ENCODE data around the gene COL19A1. TPM values are rescaled to one million over a fixed set of nuclear protein-coding genes. Genes with fewer than 3 reads are reported as not detected.

Gene COL19A1
- total and polyA plus RNA-seq, 9 of the 15 experiments (the other 6 are each of a cell fraction or from before 2014, with no cell fraction given), result not detected

GRCh38 chr6:70257768-70258273 lies 391.5 kb downstream of the COL19A1 start (continued):
- TF ChIP-seq TFAP4 (CRISPR knock-in tag; IDR thresholded peaks at IDR 0.05; ENCODE audit: borderline replicate concordance), result no peak
- TF ChIP-seq ZKSCAN8 (CRISPR knock-in tag; IDR thresholded peaks at IDR 0.05), result no peak
- no peak for TF ChIP-seq ZBTB40 (IDR thresholded peaks at IDR 0.05)
- no peak for TF ChIP-seq ZBTB40 (CRISPR knock-in tag; IDR thresholded peaks at IDR 0.05)
- no peak for TF ChIP-seq TOE1 (IDR thresholded peaks at IDR 0.05; ENCODE audit: borderline replicate concordance)
- no peak for TF ChIP-seq TOE1 (CRISPR knock-in tag; IDR thresholded peaks at IDR 0.05; ENCODE audit: borderline replicate concordance, low read depth)
- no peak for TF ChIP-seq RAD51 (IDR thresholded peaks at IDR 0.05; ENCODE audit: borderline replicate concordance, low read depth)
- TF ChIP-seq ZNF253 (CRISPR knock-in tag; conservative IDR thresholded peaks at IDR 0.05), result no peak
- no peak for TF ChIP-seq PRMT5 (CRISPR knock-in tag; IDR thresholded peaks at IDR 0.05)
- TF ChIP-seq ZNF384 (IDR thresholded peaks at IDR 0.05; ENCODE audit: low read depth, low read length), result no peak
- no peak for TF ChIP-seq HLTF (IDR thresholded peaks at IDR 0.05)
- TF ChIP-seq ZBTB5 (IDR thresholded peaks at IDR 0.05), result no peak
- no peak for TF ChIP-seq RBM14 (IDR thresholded peaks at IDR 0.05; ENCODE audit: borderline replicate concordance, insufficient read depth, low read depth, low read length)
- no peak for TF ChIP-seq RBM34 (IDR thresholded peaks at IDR 0.05; ENCODE audit: borderline replicate concordance, insufficient read depth, low read length)
- TF ChIP-seq TEAD4 (IDR thresholded peaks at IDR 0.05; ENCODE audit: low read length), result no peak
- TF ChIP-seq TEAD4 (CRISPR knock-in tag; IDR thresholded peaks at IDR 0.05; ENCODE audit: borderline replicate concordance), result no peak
- TF ChIP-seq ZC3H8 (IDR thresholded peaks at IDR 0.05), result no peak
